IMR-90 (cell line): ENCODE results near the gene CXXC1. TPM values are rescaled to one million over a fixed set of nuclear protein-coding genes. Genes with fewer than 3 reads are reported as not detected.

ENCODE experiments used
- ATAC-seq: fragments of 200-7000 bp; cut with Tn5 transposase; 2 replicates; pipeline ENCODE4 v1.9.1; 2020; ENCODE audit warnings: low read depth, mild to moderate bottlenecking, moderate library complexity
- BruUV-seq: library from RNA; stranded (reverse); fragments of 400-500 nt; replicated peaks from 2 replicates; lab custom pipeline; 2021; lab: Mats Ljungman, UMichigan
- CTCF ChIA-PET: fragments of 300-600 bp; formaldehyde crosslinking; extraction: SDS; loops from one replicate; lab custom pipeline; 2021; ENCODE audit warnings: antibody characterized with exemption; lab: Yijun Ruan, JAX
- POLR2A ChIA-PET: fragments of 300-600 bp; sonication (Branson Sonifier 250); formaldehyde crosslinking; loops from one replicate; lab custom pipeline; 2022; ENCODE audit warnings: antibody characterized with exemption; ENCODE audit not compliant: unreplicated experiment; lab: Charles Lee
- DNase-seq: peaks from one replicate; pipeline ENCODE4 v3.0.0; 2013
- H2AFZ ChIP-seq: replicated peaks from 2 replicates; pipeline ENCODE3; 2013; ENCODE audit warnings: low read length, mild to moderate bottlenecking; ENCODE audit not compliant: poor library complexity
- H2AK5ac ChIP-seq: 2 replicates; pipeline ENCODE4 v1.6.1; 2013; ENCODE audit warnings: low read depth, low read length, inconsistent platforms
- H2AK9ac ChIP-seq: replicated peaks from 2 replicates; pipeline ENCODE3; 2013; ENCODE audit warnings: mild to moderate bottlenecking, low read depth, low read length, moderate library complexity; ENCODE audit not compliant: poor library complexity
- H2BK120ac ChIP-seq: 2 replicates; pipeline ENCODE4 v1.6.1; 2013; ENCODE audit warnings: low read depth, low read length, inconsistent platforms
- H2BK15ac ChIP-seq: 3 replicates; pipeline ENCODE4 v1.6.1; 2013; ENCODE audit warnings: low read depth, low read length, inconsistent platforms
- H2BK20ac ChIP-seq: 2 replicates; pipeline ENCODE4 v1.6.1; 2013; ENCODE audit warnings: low read depth, mild to moderate bottlenecking, inconsistent platforms, low read length, moderate library complexity
- H2BK5ac ChIP-seq: 2 replicates; pipeline ENCODE4 v1.6.1; 2013; ENCODE audit warnings: mild to moderate bottlenecking, low read depth, low read length, inconsistent platforms; ENCODE audit not compliant: poor library complexity, severe bottlenecking
- H3K14ac ChIP-seq: replicated peaks from 2 replicates; pipeline ENCODE4 v1.6.1; 2013; ENCODE audit warnings: low read depth, low read length, inconsistent platforms
- H3K18ac ChIP-seq: 2 replicates; pipeline ENCODE4 v1.6.1; 2013; ENCODE audit warnings: low read depth, low read length, control low read depth
- H3K23ac ChIP-seq: 2 replicates; pipeline ENCODE4 v1.6.1; 2013; ENCODE audit warnings: low read depth, low read length, inconsistent platforms
- H3K27ac ChIP-seq: 2 replicates; pipeline ENCODE4 v1.5.1; 2013; ENCODE audit warnings: mild to moderate bottlenecking, control low read depth, low read length; ENCODE audit not compliant: insufficient read depth
- H3K27me3 ChIP-seq: 2 replicates; pipeline ENCODE4 v1.6.1; 2013; ENCODE audit warnings: low read length; ENCODE audit not compliant: control insufficient read depth, insufficient read depth
- H3K36me3 ChIP-seq: 2 replicates; pipeline ENCODE4 v1.6.1; 2013; ENCODE audit warnings: low read length, mixed read lengths; ENCODE audit not compliant: control insufficient read depth, insufficient read depth
- H3K4ac ChIP-seq: 2 replicates; pipeline ENCODE4 v1.6.1; 2013; ENCODE audit warnings: low read depth, low read length, inconsistent platforms
- H3K4me1 ChIP-seq: 2 replicates; pipeline ENCODE4 v1.6.1; 2013; ENCODE audit warnings: low read length, mixed read lengths; ENCODE audit not compliant: control insufficient read depth, insufficient read depth
- H3K4me2 ChIP-seq: 2 replicates; pipeline ENCODE4 v1.6.1; 2013; ENCODE audit warnings: low read depth, mild to moderate bottlenecking, control low read depth, low read length, moderate library complexity
- H3K4me3 ChIP-seq: 2 replicates; pipeline ENCODE4 v1.5.1; 2013; ENCODE audit warnings: low read depth, mild to moderate bottlenecking, control low read depth, low read length, moderate library complexity; ENCODE audit not compliant: insufficient read depth
- H3K56ac ChIP-seq: 2 replicates; pipeline ENCODE4 v1.6.1; 2013; ENCODE audit warnings: low read length, inconsistent platforms; ENCODE audit not compliant: insufficient read depth; ENCODE audit errors: extremely low read depth
- H3K79me1 ChIP-seq, 2 experiments: 2 replicates each; pipeline ENCODE4 v1.6.1; 2013; ENCODE audit warnings: low read length in 2 of 2, inconsistent platforms in 1 of 2, low read depth in 1 of 2
- H3K9ac ChIP-seq: 2 replicates; pipeline ENCODE4 v1.6.1; 2013; ENCODE audit warnings: low read depth, low read length, control low read depth
- H3K9me1 ChIP-seq: 2 replicates; pipeline ENCODE4 v1.6.1; 2013; ENCODE audit warnings: low read length, inconsistent platforms; ENCODE audit not compliant: insufficient read depth
- H3K9me3 ChIP-seq: 2 replicates; pipeline ENCODE4 v1.6.1; 2013; ENCODE audit warnings: low read length; ENCODE audit not compliant: control insufficient read depth, insufficient read depth
- H4K20me1 ChIP-seq: 2 replicates; pipeline ENCODE4 v1.6.1; 2013; ENCODE audit warnings: low read length, inconsistent platforms; ENCODE audit not compliant: insufficient read depth
- H4K5ac ChIP-seq: 2 replicates; pipeline ENCODE4 v1.6.1; 2013; ENCODE audit warnings: mild to moderate bottlenecking, low read depth, low read length, control low read depth
- H4K8ac ChIP-seq, 2 experiments: 2 replicates each; pipeline ENCODE4 v1.6.1; 2013; ENCODE audit warnings: low read depth in 2 of 2, low read length in 2 of 2, control low read depth in 1 of 2, inconsistent platforms in 1 of 2
- H4K91ac ChIP-seq: 2 replicates; pipeline ENCODE4 v1.6.1; 2013; ENCODE audit warnings: low read depth, low read length, inconsistent platforms; ENCODE audit not compliant: insufficient read depth
- CEBPB ChIP-seq: IDR thresholded peaks from 2 replicates; pipeline ENCODE4 v1.6.1; 2012; ENCODE audit warnings: low read depth, low read length, improper control_type of control experiment
- CHD1 ChIP-seq: IDR thresholded peaks from 2 replicates; pipeline ENCODE4 v1.6.1; 2012; ENCODE audit warnings: low read depth, low read length, improper control_type of control experiment
- MAZ ChIP-seq: IDR thresholded peaks from 2 replicates; pipeline ENCODE4 v1.6.1; 2012; ENCODE audit warnings: low read depth, mild to moderate bottlenecking, low read length, improper control_type of control experiment, moderate library complexity, borderline replicate concordance
- MXI1 ChIP-seq: IDR thresholded peaks from 2 replicates; pipeline ENCODE4 v1.6.1; 2012; ENCODE audit warnings: low read depth, mild to moderate bottlenecking, low read length, moderate library complexity, borderline replicate concordance
- NFE2L2 ChIP-seq: fragments of 150-350 bp; IDR thresholded peaks from 2 replicates; pipeline ENCODE4 v1.6.1; 2016; ENCODE audit warnings: low read depth, mild to moderate bottlenecking, low read length
- POLR2A ChIP-seq: IDR thresholded peaks from 2 replicates; pipeline ENCODE4 v1.6.1; 2012; ENCODE audit warnings: mild to moderate bottlenecking, low read depth, low read length
- RFX5 ChIP-seq: IDR thresholded peaks from 2 replicates; pipeline ENCODE4 v1.8.0; 2012; ENCODE audit warnings: low read depth, mild to moderate bottlenecking, low read length, moderate library complexity
- WGBS, 2 experiments: methylation state at CpG; one replicate each; pipeline versions ENCODE4 v1.1.5 to v1.1.7; 2013; ENCODE audit warnings: missing lambda C conversion rate in 2 of 2; ENCODE audit not compliant: insufficient read length in 1 of 2; ENCODE audit errors: extremely low coverage in 2 of 2; 5-methylcytosine and 5-hydroxymethylcytosine counted together
- dilution Hi-C: fragments of 300-500 bp; cut with HindIII; formaldehyde crosslinking; loops from one replicate; pipeline ENCODE4 v1.14.3; 2018; ENCODE audit warnings: low sequenced_read_pairs; ENCODE audit not compliant: unreplicated experiment
- in situ Hi-C: fragments of 300-500 bp; cut with MboI; formaldehyde crosslinking; loops from 3 replicates; pipeline ENCODE4 v1.14.3; 2019; ENCODE audit warnings: low sequenced_read_pairs, inconsistent platforms, mixed read lengths
- intact Hi-C: fragments of 100-400 bp; cut with micrococcal nuclease; formaldehyde crosslinking; loops from 2 replicates; pipeline ENCODE4 v1.10.0; 2022
- polyA plus RNA-seq, 3 experiments: library from polyadenylated mRNA; depleted of rRNA; stranded (reverse); fragments of >200 nt; gene quantifications; 2 replicates each; pipeline ENCODE4 v1.2.3, GENCODE V29; 2012; ENCODE audit warnings: low replicate concordance in 1 of 3
- total RNA-seq: library from RNA; depleted of rRNA; stranded (reverse); fragments of >200 nt; gene quantifications from 2 replicates; pipeline ENCODE4 v1.2.3, GENCODE V29; 2012
- TF ChIP-seq, protein P1 (sequence below): fragments of 150-350 bp; IDR thresholded peaks from 2 replicates; pipeline ENCODE4 v1.6.1; 2016; ENCODE audit warnings: low read depth, mild to moderate bottlenecking, low read length, moderate library complexity, borderline replicate concordance
- TF ChIP-seq, protein P2 (sequence below): fragments of 150-350 bp; IDR thresholded peaks from 2 replicates; pipeline ENCODE4 v1.6.1; 2017; ENCODE audit warnings: mild to moderate bottlenecking, antibody characterized with exemption, low read length, low read depth

The CXXC1 gene
- total and polyA plus RNA-seq, 2 of the 4 experiments (the other 2 are of a cell fraction), result 24.0 to 66.2 TPM

DNA sequence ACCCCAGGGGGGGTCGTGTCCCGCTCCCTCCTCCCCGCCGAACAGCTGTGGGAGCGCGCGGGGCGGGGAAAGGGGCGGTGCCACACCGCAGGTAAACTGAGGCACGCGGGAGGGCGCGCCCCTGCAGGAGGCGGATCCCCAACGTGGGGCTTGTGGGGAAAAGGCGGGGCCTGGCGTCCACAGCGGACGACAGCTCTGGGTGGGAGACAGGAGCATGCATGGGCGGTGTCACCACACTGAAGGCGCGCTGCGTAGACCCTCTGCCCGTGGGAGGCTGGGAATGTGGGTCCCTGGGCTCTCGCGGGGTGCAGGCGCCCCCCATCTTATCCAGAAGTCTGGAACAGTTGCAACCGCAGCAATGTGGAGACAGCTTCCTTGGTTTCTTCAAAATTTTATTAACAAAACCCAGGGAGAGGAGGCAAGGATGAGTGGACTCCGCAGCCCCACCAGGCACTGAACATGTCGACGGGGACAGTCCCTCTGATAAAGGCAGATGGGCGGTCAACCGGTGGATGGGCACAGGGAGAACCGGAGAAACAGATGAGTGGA lies 5.4 kb downstream of the CXXC1 start:
- TF ChIP-seq CEBPB (no peak), CHD1 (no peak), MXI1 (no peak), NFE2L2 (no peak), RFX5 (no peak), MAZ (no peak), POLR2A (no peak)
- TF ChIP-seq, protein P1, sequence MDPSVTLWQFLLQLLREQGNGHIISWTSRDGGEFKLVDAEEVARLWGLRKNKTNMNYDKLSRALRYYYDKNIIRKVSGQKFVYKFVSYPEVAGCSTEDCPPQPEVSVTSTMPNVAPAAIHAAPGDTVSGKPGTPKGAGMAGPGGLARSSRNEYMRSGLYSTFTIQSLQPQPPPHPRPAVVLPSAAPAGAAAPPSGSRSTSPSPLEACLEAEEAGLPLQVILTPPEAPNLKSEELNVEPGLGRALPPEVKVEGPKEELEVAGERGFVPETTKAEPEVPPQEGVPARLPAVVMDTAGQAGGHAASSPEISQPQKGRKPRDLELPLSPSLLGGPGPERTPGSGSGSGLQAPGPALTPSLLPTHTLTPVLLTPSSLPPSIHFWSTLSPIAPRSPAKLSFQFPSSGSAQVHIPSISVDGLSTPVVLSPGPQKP, result no peak
- TF ChIP-seq, protein P2, sequence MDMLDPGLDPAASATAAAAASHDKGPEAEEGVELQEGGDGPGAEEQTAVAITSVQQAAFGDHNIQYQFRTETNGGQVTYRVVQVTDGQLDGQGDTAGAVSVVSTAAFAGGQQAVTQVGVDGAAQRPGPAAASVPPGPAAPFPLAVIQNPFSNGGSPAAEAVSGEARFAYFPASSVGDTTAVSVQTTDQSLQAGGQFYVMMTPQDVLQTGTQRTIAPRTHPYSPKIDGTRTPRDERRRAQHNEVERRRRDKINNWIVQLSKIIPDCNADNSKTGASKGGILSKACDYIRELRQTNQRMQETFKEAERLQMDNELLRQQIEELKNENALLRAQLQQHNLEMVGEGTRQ, result no peak
- H3K56ac ChIP-seq, result no peak overlapping the region
- peak overlapping the region; percentile 82 for H3K9ac ChIP-seq
- H3K14ac ChIP-seq, result peak overlapping the region; percentile 24; the same call in 1 of the 2 replicates
- H3K4me2 ChIP-seq, result peak overlapping the region; percentile 71
- H2BK120ac ChIP-seq, result no peak overlapping the region
- no peaks in the 10 kb centered on the region for H3K27me3 ChIP-seq
- H3K9me3 ChIP-seq, result no peaks in the 10 kb centered on the region
- peak overlapping the region; percentile 87 for H2BK5ac ChIP-seq
- peak overlapping the region; percentile 80 for H3K4me3 ChIP-seq
- peak overlapping the region; percentile 84 for H4K5ac ChIP-seq
- H3K79me1 ChIP-seq, result peaks cover 24 to 51% of the 10 kb centered on the region in 2 experiments
- H3K9me1 ChIP-seq, result peaks cover 9% of the 10 kb centered on the region; the same call in 1 of the 2 replicates
- intact Hi-C loops (loop anchor here (1.0 to 10.0 kb wide), 2 partner anchors 16 to 787 kb away; partner anchors contain the start of genes CFAP53 and RPL17), dilution Hi-C loops (no loop called here), in situ Hi-C loops (loop anchor here (25.0 kb wide), 2 partner anchors 755 to 1645 kb away; partner anchors contain the start of gene SMAD4)
- H2AFZ ChIP-seq, result peak overlapping the region; percentile 99
- H2BK15ac ChIP-seq, result no peak overlapping the region
- peak overlapping the region; percentile 97 for H2AK9ac ChIP-seq
- BruUV-seq, result no TSS peak
- no peak overlapping the region for H3K23ac ChIP-seq
- H3K36me3 ChIP-seq, result peaks cover 39% of the 10 kb centered on the region
- H2BK20ac ChIP-seq, result no peak overlapping the region
- ATAC-seq (no peak), DNase-seq (no peak)
- H3K4me1 ChIP-seq, result peaks cover 10% of the 10 kb centered on the region
- H4K91ac ChIP-seq, result peak overlapping the region; percentile 43; the same call in 1 of the 2 replicates
- 60% methylated on average over 4 of the region's 35 CpGs; no CpG with 5 or more reads in 1 of the 2 experiments for WGBS, 2 experiments
- H2AK5ac ChIP-seq, result peak overlapping the region; percentile 91
- H3K18ac ChIP-seq, result no peak overlapping the region; the same call in 1 of the 2 replicates
- H4K8ac ChIP-seq, result peak overlapping the region; percentile 48 to 87; a peak in 3 of 4 replicates
- H3K4ac ChIP-seq, result peak overlapping the region; percentile 79
- ChIA-PET CTCF (no interaction called here), POLR2A (interaction anchor here (0.6 kb wide), 1 partner anchor 364 kb away, joined by 3 read pairs; no protein-coding TSS in a partner anchor)
- H3K27ac ChIP-seq, result peak overlapping the region; percentile 82
- peaks cover 8% of the 10 kb centered on the region; the same call in 1 of the 2 replicates for H4K20me1 ChIP-seq
